ACHN (cell line): Measurements from ENCODE around the gene TMX1.
A peak's percentile ranks its signal among the peaks of the same experiment; 100 is the strongest.
"Not testable (repeated sequence)": the region's sequence is repeated elsewhere in the genome, so short reads cannot be mapped to it uniquely, and the experiment has no call there.

Experiments
- DNase-seq: peaks from one replicate; pipeline ENCODE4 v3.0.0-alpha.2; 2015
- in situ Hi-C: cut with HindIII; loops from 2 replicates; pipeline ENCODE4 v1.10.0; 2017; ENCODE audit warnings: low sequenced_read_pairs, low pct_ligation_motif_present, low pct_unique_long_range_greater_than_20kb

Gene TMX1, protein sequence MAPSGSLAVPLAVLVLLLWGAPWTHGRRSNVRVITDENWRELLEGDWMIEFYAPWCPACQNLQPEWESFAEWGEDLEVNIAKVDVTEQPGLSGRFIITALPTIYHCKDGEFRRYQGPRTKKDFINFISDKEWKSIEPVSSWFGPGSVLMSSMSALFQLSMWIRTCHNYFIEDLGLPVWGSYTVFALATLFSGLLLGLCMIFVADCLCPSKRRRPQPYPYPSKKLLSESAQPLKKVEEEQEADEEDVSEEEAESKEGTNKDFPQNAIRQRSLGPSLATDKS

DNA sequence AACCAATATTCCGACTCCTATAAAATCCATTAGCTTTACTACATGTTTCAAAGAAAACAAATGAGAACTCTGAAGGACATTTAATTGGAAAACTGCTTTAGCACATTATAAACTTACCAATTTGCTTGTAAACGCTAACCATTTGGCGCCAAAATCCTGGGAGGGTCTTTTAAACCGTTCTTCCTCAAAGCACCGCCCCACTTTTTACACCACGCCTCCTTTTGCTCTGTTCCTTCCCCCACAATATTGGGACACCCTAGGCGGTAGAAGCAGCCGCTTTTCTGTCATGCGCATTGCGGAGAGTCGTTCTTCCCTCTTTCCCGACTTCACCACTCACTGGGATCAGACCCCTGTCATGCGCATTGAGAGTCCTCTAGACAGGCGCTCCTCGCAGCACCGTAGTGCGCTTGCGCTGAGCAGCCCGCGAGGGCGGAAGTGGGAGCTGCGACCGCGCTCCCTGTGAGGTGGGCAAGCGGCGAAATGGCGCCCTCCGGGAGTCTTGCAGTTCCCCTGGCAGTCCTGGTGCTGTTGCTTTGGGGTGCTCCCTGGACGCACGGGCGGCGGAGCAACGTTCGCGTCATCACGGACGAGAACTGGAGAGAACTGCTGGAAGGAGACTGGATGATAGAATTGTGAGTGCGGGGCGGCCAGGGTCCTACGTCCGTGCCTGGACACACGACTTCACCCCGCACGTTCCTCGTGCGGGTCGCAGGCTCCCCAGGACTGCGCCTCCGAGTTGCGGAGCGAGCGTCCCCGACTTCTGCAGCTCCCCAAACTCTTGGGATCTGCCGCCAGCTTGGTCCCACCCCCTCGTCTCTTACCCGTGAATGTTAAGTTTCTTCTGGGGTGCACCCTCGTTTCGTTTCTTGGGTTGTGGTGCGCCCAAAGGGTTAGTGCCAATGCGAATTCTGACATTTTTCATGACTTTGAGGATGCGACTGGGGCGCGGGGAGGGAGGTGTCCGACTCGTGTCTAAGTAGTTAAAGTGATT is at the start of gene TMX1:
TMX1 (plus strand) TSS at position 435 of the 991 bp plus-strand sequence; CDS start at position 481, 46 bp downstream.
- in situ Hi-C loops = no loop called here
- DNase-seq = peak; percentile 99

DNA sequence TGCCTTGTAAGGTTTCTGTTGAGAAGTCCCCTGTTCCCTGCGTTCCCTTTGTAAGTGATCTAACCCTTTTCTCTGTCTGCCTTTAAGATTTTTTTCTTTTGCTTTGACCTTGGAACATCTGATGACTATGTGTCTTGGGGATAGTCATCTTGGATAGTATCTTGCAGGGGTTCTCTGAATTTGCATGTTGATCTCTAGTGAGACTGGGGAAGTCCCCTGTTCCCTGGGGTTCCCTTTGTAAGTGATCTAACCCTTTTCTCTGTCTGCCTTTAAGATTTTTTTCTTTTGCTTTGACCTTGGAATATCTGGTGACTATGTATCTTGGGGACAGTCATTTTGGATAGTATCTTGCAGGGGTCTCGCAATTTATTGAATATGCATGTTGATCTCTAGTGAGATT is 38.2 kb upstream of the TMX1 start:
- no peak for DNase-seq
- in situ Hi-C loops = no loop called here

DNA sequence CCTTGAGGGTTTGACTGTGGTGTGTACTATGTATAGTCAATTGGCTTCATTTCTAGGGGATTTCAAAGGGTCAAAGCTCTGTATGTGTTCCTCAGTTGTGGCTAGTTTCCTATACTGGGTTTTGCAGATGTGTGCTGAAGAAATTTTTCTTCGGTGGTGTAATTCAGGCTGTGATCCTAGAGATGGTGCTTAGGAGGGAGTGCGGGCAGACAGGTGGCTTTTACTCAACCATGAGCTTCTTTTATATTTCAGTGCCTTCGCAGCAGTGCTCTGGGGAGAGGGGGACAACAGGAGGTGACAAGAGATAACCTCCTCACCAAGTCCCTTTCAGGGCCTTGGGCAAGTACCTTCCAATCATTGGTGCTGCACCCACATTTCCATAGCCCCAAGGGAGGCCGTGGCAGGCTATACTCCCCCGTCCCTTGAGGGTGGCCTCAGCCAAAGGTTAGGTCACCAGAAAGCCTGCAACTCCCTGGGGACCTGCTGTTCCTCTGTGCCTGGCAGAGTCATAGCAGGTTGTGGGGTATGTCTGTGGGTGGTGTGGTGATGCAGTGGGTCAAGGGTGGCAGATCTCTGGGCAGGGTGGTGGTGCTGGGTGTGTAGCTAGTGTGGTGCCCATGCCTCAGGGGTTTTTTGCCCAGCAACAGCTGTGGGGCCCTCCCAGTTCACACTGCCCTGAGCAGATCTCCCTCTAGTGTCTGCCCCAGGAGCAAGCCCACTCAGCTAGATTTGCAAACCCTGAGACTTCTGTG is 37.0 kb upstream of the TMX1 start:
- no peak for DNase-seq
- in situ Hi-C loops = no loop called here

DNA sequence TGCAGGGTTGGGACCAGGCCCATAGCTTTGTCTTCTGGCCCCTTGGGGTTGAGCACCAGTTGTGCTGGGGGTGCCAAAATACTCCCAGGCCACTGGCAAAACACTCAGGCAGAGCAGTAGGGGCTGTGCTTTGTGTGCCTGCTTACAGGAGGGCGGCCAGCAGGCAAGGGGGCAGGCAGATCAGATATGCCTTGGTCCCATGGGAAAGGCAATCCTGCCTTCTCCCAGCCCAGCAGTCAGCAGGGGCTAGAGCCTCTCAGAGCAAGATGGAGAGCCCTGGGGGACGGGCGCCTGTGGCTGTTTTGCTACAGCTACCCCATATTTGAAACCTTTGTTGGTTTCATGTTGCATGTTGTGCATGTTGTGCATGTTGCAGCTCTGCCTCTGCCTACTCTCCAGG is 36.2 kb upstream of the TMX1 start:
- in situ Hi-C loops = no loop called here

DNA sequence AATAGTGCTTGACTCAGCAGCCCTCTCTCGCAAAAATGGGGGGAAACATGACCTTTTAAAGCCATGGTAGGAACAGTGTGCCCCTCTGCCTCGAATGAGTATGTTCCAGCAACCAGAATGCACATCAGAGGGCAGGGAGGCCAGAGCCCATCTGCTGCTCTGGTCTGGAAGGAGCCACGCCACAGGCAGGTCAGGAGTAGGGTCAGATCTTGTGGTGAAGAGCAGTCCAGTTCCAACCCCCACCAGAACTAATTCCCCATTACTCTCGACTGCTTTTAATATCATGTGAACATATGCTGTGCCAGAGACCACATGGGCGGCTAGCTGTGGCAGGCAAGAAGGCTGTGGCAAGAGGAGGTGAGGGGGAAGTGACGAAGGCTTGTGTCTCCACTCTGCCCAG is 34.6 kb upstream of the TMX1 start:
- in situ Hi-C loops = no loop called here
- DNase-seq = no peak

More for the DNA sequence above, 36.2 kb upstream of the TMX1 start:
- DNase-seq = no peak

DNA sequence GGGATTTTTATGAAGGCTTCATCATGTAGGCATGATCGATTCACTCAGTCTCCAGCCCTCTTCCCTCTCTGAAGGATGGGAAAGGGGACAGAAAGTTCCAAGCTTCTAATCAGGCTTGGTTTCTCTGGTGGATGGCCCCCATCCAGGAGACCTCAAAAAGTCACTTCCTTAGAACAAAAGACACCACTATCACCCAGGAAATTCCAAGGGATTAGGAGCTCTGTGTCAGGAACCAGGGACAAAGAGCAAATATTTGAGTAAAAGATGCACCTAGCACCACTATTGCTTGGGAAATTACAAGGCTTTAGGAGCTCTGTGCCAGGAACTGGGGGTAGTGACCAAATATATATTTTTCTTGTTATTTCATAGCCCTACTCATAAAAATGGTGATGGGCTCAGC is 33.6 kb upstream of the TMX1 start:
- in situ Hi-C loops = no loop called here

DNA sequence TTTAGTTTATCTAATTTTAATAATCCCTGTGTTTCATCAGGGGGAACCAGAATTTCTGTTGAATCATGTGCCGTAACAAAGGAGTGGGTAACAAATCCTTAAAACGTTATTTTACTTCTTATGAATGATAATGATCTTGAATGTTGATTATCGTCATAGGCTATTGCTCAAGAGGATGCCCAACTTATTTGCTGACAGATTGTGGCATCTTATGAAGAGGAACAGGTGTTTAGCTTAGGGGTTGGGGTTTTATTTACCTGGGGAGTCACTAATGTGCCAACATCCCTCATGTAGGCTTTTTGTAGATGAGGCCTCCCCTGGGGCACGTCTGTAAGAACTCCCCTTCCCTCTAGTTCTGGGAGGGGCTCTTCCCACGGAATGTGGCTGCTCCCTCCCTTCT is 32.4 kb upstream of the TMX1 start:
- in situ Hi-C loops = no loop called here
- no peak for DNase-seq

More for the DNA sequence above, 33.6 kb upstream of the TMX1 start:
- DNase-seq = no peak

DNA sequence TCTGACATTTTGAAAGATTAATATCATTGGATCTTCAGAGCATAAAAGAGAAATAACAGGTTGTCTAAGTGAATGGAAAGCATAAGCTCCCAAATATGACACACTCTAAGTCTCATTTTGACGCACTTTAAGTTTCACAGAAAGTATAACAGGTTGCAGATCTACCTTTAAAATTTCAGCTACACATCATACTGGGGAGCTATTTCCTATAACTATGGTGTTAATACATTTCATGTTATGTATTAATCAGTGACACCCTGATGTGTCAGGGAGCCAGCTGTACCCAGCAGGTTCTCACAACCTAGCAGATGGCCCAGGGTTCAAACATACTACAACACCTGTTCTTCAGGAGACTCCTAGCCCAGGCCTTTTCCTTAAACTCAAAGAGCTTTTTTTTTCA is 31.1 kb upstream of the TMX1 start:
- in situ Hi-C loops = no loop called here
- DNase-seq = no peak

DNA sequence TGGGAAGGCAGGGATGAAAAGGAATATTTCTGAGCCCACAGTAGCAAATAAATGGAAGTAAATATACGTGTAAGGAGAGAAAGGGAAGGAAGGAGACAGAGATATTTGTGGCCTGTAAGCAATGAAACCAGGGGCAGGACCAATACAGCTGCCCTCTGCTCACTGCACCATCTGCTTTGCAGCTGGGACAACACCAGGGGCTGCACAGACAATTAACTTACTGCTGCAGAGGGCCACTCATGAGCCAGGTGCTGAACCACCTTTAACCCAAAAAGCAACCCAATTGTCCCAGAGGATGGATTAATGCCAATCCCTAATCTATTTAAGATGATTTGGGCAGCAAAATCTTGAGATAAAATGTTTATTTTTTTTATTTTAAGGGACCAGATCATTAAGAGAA is 30.6 kb upstream of the TMX1 start:
- in situ Hi-C loops = no loop called here
- DNase-seq = no peak

DNA sequence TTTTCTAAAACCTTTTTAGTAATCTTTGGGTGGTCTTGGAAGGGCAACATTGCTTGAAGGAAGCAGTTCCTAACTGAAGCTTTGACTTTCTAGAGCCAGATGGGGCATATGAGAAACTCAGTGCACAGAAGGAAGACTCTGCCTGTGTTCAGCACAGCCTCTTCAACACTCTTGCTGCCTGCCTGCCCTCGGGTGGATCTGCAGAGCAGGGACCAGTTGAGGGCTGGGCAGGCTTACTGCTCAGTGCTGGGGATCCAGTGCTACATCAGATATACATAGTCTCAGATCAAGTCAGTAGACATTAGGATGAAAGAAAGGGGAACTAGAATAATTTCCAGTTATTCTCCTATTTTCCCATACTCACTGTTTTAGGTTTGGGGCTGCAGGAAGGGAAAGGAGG is 29.5 kb upstream of the TMX1 start:
- DNase-seq = no peak
- in situ Hi-C loops = no loop called here

DNA sequence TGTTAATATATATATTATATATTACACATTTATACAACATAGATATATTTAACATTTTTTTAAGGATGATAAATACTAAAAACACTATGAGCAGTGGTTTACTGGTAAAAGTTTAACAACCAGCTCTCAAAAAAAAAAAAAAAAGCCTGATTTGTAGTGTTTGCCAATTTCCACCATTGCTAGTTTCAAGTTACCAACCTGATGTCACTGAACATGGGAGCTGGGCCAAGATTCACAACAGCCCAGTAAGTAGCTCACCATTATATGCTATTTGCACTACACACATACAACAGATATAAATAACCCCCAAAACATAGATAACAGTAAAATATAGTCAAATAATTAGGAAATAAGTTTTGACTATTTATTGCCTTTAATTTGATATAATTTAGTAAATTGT is 28.9 kb upstream of the TMX1 start:
- no peak for DNase-seq
- in situ Hi-C loops = no loop called here

DNA sequence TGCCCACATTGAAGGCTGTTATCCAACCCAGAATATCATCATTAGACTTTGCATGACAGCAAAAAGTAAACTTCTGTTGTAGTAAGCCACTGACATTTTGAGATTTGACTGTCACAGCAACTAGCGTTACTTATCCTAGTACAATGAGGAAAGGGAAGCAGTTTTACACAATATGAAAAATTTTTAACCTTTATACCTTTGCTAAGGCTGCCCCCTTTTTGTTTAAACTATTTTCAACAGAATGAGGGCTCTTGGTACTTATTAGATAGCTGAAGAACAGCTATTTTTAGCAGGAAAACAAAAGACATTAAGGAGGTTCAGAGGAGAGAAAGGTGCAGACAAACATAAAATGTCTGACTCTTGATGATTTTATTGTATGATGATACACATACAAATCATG is 23.4 kb upstream of the TMX1 start:
- in situ Hi-C loops = no loop called here
- no peak for DNase-seq

DNA sequence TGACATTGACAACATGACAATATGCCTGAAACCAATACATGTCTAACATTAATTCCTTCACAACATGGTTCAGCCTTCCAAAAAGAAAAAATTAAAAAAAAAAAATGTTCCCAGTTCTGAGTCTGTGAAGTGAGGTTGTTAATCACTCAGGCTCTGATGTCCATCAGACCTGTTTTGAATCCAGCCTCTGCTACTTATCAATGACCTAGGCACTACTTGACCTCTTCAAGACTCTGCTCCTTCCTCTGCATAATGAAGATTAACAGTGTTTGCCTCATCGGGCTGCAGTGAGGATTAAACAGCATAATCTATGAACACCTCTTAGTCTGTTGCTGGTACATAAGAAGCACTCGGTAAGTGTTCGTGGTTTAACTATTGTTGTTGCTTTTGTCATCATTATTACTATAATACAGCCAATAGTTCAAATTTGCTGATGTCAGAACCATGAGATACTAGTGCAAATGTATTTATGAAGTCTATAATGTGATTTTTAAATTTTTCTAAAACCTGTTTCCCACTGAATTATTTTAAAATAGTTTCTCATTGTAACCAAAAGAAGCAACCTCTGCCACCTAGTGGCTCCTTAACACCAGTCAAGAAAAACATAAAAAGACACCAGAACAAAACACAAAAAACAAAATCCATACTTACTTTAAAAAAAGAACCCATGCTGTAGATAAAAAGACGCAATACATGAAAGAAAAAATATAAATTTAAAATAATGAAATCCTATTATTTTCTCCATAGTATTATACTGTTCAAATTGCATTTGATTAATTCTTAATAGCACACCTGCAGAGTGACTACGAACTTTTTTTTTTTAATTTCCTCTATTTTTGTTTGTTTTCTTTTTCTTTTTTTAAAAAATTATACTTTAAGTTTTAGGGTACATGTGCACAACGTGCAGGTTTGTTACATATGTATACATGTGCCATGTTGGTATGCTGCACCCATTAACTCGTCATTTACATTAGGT is 20.3 kb upstream of the TMX1 start:
- in situ Hi-C loops = no loop called here
- DNase-seq = peak; percentile 33

DNA sequence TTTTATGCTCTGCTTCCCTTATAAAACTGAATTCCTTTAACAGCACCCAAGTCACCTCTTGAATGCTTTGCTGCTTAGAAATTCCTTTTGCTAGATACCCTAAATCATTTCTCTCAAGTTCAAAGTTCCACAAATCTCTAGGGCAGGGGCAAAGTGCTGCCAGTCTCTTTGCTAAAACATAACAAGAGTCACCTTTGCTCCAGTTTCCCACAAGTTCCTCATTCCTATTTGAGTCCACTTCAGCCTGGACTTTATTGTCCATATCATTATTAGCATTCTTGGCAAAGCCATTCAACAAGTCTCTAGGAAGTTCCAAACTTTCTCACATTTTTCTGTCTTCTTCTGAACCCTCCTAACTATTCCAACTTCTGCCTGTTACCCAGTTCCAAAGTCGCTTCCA is 16.6 kb upstream of the TMX1 start:
- DNase-seq, in situ Hi-C loops: not testable (repeated sequence)

DNA sequence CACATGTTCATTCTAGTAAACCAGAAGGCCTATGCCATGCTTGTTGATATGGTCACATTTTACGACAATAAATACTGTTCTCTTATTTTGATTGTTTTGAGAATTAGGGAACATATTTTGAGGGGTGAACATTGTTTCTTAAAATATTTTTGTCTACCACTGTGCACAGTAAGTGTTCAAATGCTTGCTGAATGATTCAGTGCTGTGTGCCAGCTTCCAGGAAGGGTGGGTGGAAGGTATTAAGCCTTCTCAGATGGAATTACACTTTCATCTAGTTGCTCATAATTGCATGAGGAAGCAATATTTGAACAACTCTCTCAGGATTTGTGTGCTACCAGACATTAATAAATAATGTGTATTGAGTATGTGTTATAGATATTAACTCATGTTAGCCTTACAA is 15.5 kb upstream of the TMX1 start:
- in situ Hi-C loops = no loop called here
- no peak for DNase-seq

DNA sequence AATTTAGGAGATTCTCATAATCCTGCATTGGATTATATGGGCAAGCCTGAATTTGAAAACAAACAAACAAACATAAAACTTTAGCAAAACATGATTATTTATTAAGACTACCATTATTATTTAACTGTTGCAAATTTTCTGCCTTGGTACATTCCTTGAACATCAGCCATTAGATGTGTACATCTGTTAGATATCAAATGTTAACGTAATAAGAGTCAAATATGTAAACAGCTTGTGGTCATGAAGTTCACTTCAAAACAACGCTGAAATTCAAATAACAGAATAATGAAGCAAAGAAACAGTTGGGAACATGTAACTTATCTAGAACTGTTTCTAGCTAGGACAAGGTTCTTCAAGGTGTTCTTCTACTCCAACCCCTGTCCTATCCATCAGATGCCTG is 14.3 kb upstream of the TMX1 start:
- in situ Hi-C loops = no loop called here
- DNase-seq = no peak

DNA sequence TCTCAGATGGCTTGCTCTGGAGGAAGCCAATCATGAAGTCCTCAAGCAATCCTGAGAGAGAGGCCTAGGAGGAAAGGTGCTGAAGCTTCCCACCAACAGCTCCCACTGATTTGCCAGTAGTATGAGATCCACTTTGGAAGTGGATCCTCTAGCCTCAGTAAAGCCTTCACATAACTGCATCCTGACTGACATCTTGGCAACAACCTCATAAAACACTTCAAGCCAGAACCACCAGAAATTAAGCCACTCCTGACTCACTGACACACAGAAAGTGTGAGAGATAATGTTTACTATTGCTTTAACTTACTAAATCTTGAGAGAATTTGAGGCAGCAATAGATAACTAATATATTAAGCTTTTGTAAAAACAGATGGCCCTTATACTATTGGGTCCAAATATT is 11.7 kb upstream of the TMX1 start:
- no peak for DNase-seq
- in situ Hi-C loops = no loop called here

DNA sequence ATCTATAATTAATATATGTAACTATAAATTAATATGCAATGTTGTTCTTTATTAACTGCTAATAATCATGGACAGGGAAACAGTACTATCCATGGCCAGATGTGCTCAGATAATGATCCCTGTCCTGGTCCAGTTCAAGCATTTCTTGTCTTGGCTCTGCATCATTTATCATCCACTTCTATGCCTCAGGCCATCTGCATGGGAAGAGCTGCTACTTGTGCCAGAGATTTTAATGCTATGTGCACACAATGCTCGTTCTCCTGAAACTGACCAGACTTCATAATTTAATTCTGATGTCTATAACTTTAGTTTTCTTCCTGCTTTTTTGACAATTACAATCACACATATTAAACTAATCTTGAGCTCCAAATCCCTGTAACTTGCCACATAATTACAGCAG is 11.2 kb upstream of the TMX1 start:
- no peak for DNase-seq
- in situ Hi-C loops = no loop called here
